GM21619 (cell line): ENCODE results near the gene LIMCH1.

ENCODE experiments used
- ATAC-seq: cut with Tn5 transposase; IDR thresholded peaks from one replicate; pipeline ENCODE4 v1.9.1; 2021; ENCODE audit not compliant: unreplicated experiment

Gene LIMCH1

GRCh38 chr4:41601025-41601424 is 63.1 kb downstream of the LIMCH1 start:
- no peak for ATAC-seq

GRCh38 chr4:41602113-41602512 is 64.2 kb downstream of the LIMCH1 start:
- no peak for ATAC-seq

- ATAC-seq, result no peak
Observed at GRCh38 chr4:41602886-41603498, 65.0 kb downstream of the LIMCH1 start.

DNA sequence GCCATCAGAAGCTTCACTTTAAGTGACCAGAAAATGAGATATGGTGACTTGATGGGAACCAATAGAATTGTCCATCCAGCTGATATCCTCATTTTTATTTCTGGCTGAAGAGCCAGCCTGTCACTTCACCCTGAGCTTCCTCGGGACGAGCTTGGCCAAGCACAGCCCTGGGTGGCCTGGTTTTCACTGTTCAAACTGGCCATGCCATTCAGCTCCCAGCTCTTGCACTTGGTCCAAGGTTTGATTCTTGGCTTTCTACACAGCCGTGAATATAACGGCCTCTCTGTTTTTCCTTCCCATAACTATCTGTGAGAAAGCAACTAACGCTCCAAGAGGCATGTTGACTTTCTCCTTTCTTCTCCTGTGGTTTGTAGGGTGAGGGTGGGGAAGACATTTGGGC is 71.9 kb downstream of the LIMCH1 start:
- ATAC-seq, result no peak

GRCh38 chr4:41610474-41610873 is 72.5 kb downstream of the LIMCH1 start:
- no peak for ATAC-seq

DNA sequence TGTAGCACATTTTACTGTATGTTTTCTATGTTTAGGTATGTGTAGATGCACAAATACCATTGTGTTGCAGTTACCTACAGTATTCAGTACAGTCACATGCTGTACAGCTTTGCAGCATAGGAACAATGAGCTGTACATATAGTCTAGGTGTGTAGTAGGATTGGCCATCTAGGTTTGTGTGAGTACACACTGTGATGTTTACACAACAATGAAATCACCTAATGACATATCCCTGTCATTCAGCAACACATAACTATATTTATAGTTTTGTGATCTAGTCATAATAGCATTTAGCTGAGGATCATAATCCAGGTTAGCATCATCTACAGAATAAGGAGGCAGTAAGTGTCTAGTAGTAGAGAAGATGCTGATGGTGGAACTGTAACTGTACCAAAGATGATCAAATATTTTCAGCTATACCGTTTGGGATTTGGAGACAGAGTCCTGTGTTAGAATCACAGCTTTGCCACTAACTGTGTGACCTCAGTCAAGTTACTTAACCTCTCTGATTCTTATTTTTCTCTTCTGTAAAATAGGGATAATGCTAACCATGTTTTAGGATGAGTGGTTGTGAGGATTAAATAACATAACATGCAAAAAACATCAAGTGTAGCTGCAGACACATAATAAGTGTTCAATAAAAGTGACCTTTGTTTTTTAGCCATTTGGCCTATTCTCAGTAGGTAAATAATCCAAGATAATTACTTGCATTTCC is 73.3 kb downstream of the LIMCH1 start:
- no peak for ATAC-seq

GRCh38 chr4:41611881-41612871 is 74.2 kb downstream of the LIMCH1 start:
- no peak for ATAC-seq

- no peak for ATAC-seq
Observed at GRCh38 chr4:41613386-41613785, 75.4 kb downstream of the LIMCH1 start.

DNA sequence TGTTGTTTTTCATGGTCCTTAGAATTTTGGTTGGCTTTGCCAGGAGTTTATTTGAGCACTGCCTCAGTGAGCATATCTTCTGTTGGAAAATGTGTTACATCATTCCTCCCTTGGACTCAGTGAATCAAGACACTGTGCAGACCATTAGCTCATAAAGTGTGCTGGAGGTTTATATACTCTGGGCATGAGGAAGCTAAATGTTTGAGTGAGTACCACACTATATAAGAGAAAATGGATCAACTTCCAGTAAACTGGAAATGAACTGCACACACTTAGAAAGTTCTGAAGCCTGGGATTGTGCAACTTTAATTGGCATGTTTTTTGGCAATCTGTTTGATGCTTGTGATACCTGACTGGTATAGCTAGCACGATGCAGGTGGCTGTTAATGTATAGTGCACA is 75.9 kb downstream of the LIMCH1 start:
- ATAC-seq, result no peak

DNA sequence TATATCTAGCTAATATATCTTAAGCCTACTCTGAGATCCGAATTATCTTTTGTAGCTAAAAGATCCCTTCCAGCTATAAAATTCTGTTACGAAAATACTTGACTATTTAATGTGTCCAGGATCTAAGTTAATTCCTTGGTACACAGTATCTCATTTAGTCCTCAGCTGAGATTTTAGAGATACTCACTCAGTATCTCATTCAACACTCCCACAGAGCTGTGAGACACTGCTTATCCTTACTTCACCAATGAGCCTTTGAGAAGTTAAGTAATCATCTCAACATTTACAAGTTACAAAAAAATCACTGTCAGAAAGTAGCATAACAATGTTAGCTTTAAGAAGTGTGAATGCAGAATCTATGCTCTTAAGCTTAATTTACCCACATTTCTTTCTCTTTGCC is 76.6 kb downstream of the LIMCH1 start:
- no peak for ATAC-seq

- ATAC-seq, result no peak
Observed at GRCh38 chr4:41619161-41619560, 81.2 kb downstream of the LIMCH1 start.

DNA sequence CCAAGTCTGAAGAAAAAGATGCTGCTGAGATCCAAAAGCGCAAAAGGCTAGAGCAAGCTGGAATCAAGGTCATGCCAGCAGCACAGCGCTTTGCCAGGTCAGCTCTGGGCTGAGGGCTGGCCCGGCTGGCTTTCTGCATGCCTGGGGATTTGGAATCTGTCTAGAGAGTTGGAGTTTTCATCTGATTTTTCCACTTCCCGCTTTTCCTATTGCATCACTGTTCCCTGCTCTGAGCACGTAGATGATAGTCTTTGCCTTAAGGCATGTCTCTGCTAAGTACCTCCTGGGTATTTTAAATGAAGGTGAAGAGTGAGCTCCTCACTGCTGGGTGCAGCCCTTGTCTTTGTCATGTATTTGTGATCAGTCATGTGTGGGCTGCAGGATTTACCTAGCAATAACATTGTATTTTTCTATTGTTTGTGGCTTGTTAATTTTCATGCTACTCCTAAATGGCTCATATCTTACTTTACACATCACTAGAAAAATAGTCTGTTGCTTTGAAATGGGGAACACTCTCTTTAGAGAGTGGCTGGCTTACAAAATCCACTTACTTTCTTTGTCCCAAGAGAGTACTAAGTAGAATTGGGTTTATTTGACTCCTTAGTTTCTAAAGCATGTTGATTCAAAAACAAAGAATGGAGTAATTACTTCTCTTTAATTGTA is 82.8 kb downstream of the LIMCH1 start:
- no peak for ATAC-seq

DNA sequence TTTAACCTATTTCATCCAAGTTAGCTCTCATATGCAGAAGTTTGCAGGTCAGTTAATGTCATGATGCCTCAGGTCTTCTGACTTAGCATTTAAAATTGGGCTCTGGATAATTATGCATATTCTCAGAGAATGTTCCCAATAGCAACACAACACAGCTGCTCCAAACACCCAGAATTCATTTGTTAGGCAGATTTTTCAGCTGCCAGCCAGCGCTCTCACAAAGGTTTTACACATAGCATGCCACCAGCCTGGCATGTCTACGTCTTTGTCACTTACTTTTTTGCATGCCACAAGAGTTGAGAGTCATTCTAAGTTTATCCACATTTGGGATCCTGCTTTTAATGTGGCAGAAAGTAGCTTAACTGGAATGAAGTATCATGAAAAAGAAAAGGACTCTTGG is 84.8 kb downstream of the LIMCH1 start:
- no peak for ATAC-seq

GRCh38 chr4:41624765-41625164 is 86.8 kb downstream of the LIMCH1 start:
- no peak for ATAC-seq

DNA sequence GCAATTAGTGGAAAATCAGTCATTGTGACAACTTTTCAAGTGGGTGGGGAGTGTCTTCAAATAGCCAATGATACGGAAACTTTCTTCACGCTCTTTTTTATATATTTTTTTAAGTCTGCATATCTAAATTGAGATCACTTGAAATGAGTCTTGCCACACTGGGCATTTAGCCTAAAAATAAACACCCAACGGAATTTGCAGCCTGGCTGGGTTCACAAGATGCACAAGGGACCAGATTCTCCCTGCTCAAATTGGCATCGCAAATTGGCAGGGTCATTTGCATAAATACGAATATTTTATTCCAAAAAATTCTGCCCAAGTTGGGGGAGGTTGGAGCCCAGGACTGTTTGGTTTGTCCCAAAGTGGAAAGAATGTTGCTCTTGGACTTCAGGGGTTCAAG is 87.6 kb downstream of the LIMCH1 start:
- ATAC-seq, result no peak

DNA sequence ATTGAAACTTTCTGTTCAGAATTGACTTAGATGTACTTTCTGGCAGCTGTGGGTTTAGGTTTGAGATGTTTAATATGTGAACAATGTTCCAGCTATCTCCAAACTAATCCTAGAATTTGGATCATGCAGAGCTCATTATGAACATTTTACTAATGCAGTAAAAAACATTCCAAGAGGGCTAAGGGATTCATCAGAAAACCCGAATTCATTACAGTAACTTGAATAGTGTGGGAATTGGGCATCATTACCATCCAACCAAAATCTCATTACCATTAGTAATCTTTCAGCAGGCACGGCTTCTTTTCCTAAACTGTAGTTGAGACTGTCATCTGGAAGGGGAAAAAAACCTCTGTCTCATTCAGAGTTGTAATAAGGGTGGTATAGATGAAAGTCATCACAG is 91.0 kb downstream of the LIMCH1 start:
- no peak for ATAC-seq

DNA sequence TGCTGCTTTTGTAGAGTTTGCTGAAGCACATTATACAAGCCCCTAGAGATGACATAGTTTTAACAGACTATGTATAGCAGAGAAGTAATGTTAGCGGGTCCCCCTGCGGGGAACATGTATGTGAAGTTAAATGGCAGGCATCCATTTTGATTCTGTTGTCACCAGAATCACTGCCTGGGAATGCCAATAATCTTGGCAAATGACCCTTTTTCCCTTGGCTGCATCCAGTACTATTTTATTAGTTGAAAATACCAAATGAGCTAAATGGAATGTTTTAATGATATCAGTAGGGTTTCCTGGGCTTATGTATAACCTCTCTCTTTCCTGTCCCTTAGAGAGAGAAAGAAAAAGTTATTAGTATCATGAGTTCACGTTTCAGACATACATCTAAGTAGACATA is 93.6 kb downstream of the LIMCH1 start:
- ATAC-seq, result no peak

- ATAC-seq, result no peak
Observed at GRCh38 chr4:41632481-41633073, 94.6 kb downstream of the LIMCH1 start.

DNA sequence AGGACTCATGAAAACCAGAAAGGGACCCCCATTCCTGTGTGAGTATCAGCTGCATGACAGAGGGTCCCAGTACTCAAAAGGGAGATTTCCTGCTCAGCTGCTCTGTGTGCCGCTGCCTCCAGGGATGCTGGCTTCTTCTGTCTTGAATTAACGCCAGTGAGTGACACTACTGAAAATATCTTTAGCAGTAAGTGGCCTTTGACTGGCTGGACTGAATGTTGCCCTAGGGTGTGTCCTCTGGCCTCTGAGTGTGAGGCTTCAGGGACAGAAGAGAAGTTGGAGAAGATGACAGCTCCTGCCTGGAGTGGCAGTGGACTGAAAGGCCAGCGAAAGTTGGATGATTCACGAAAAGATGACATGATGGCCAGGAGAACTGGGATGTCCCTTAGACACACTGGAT is 95.4 kb downstream of the LIMCH1 start:
- no peak for ATAC-seq

- no peak for ATAC-seq
Observed at GRCh38 chr4:41635441-41635840, 97.5 kb downstream of the LIMCH1 start.

DNA sequence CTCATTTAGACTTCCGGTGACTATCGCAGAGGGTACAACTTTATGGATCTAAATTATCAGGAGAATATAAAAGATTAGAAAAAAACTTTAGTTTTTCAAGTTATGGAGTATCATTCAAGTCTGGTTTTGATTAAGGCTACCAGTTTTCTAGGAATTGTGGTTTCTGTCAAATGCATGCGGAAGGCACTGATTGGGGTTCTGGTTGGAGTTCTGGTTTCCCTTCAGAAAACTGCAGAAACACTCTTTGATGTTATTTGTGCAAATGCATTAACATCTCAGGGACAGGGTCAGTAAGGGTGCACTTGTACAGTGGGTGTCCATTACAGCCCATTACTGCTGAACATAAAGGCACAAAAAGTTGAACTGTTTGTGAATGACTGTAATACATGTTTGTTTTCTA is 100.2 kb downstream of the LIMCH1 start:
- no peak for ATAC-seq
